Measurements from ENCODE around the gene C1QTNF8.

Gene C1QTNF8

GRCh38 chr16:1094601-1095449 lies 1.2 kb downstream of the C1QTNF8 start:
- no peaks in the 10 kb centered on the region for H3K36me3 ChIP-seq (ENCODE audit: control insufficient read depth in 2 of 2, insufficient read depth in 1 of 2, low read length in 2 of 2)
- POLR2A ChIA-PET: no interaction called here
- no peak overlapping the region for H3K27ac ChIP-seq (ENCODE audit: extremely low read depth, low read depth, low read length)
- TF ChIP-seq ZNF394 (tag by site-specific recombination; IDR thresholded peaks at IDR 0.05; ENCODE audit: borderline replicate concordance): 0 out of 2 replicates have a peak, but pooled peaks have one; percentile 46
- TF ChIP-seq, protein P1, sequence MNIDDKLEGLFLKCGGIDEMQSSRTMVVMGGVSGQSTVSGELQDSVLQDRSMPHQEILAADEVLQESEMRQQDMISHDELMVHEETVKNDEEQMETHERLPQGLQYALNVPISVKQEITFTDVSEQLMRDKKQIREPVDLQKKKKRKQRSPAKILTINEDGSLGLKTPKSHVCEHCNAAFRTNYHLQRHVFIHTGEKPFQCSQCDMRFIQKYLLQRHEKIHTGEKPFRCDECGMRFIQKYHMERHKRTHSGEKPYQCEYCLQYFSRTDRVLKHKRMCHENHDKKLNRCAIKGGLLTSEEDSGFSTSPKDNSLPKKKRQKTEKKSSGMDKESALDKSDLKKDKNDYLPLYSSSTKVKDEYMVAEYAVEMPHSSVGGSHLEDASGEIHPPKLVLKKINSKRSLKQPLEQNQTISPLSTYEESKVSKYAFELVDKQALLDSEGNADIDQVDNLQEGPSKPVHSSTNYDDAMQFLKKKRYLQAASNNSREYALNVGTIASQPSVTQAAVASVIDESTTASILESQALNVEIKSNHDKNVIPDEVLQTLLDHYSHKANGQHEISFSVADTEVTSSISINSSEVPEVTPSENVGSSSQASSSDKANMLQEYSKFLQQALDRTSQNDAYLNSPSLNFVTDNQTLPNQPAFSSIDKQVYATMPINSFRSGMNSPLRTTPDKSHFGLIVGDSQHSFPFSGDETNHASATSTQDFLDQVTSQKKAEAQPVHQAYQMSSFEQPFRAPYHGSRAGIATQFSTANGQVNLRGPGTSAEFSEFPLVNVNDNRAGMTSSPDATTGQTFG (tag by site-specific recombination; IDR thresholded peaks at IDR 0.05; ENCODE audit: borderline replicate concordance): no peak
- 0 out of 2 replicates have a peak, but pooled peaks have one; percentile 47 for TF ChIP-seq ZIC2 (tag by site-specific recombination; IDR thresholded peaks at IDR 0.05)
- TF ChIP-seq KLF1 (tag by site-specific recombination; IDR thresholded peaks at IDR 0.05): peak; percentile 93
- peak; percentile 18 for TF ChIP-seq SP2 (tag by site-specific recombination; IDR thresholded peaks at IDR 0.05)
- no peak for TF ChIP-seq YY1 (tag by site-specific recombination; IDR thresholded peaks at IDR 0.05)
- TF ChIP-seq GLIS1 (tag by site-specific recombination; IDR thresholded peaks at IDR 0.05): peak; percentile 57; the same call in 1 of the 2 replicates
- peak; percentile 22; the same call in 1 of the 2 replicates for TF ChIP-seq HIC1 (tag by site-specific recombination; IDR thresholded peaks at IDR 0.05)
- no peak for TF ChIP-seq TCF7L2 (IDR thresholded peaks at IDR 0.05; ENCODE audit: borderline replicate concordance, low read depth, low read length)
- TF ChIP-seq, protein P2, sequence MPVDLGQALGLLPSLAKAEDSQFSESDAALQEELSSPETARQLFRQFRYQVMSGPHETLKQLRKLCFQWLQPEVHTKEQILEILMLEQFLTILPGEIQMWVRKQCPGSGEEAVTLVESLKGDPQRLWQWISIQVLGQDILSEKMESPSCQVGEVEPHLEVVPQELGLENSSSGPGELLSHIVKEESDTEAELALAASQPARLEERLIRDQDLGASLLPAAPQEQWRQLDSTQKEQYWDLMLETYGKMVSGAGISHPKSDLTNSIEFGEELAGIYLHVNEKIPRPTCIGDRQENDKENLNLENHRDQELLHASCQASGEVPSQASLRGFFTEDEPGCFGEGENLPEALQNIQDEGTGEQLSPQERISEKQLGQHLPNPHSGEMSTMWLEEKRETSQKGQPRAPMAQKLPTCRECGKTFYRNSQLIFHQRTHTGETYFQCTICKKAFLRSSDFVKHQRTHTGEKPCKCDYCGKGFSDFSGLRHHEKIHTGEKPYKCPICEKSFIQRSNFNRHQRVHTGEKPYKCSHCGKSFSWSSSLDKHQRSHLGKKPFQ (tag by site-specific recombination; IDR thresholded peaks at IDR 0.05): no peak
- no peak for TF ChIP-seq ZNF302 (tag by site-specific recombination; IDR thresholded peaks at IDR 0.05; ENCODE audit: low read depth)
- no peak for TF ChIP-seq ZSCAN30 (tag by site-specific recombination; IDR thresholded peaks at IDR 0.05)
- TF ChIP-seq ZNF24 (tag by site-specific recombination; IDR thresholded peaks at IDR 0.05): no peak
- TF ChIP-seq, protein P3, sequence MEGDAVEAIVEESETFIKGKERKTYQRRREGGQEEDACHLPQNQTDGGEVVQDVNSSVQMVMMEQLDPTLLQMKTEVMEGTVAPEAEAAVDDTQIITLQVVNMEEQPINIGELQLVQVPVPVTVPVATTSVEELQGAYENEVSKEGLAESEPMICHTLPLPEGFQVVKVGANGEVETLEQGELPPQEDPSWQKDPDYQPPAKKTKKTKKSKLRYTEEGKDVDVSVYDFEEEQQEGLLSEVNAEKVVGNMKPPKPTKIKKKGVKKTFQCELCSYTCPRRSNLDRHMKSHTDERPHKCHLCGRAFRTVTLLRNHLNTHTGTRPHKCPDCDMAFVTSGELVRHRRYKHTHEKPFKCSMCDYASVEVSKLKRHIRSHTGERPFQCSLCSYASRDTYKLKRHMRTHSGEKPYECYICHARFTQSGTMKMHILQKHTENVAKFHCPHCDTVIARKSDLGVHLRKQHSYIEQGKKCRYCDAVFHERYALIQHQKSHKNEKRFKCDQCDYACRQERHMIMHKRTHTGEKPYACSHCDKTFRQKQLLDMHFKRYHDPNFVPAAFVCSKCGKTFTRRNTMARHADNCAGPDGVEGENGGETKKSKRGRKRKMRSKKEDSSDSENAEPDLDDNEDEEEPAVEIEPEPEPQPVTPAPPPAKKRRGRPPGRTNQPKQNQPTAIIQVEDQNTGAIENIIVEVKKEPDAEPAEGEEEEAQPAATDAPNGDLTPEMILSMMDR (tag by site-specific recombination; IDR thresholded peaks at IDR 0.05): no peak
- TF ChIP-seq SCRT2 (tag by site-specific recombination; IDR thresholded peaks at IDR 0.05): peak; percentile 64
- no peak for TF ChIP-seq ZNF155 (tag by site-specific recombination; IDR thresholded peaks at IDR 0.05)
- TF ChIP-seq ZNF707 (tag by site-specific recombination; IDR thresholded peaks at IDR 0.05): no peak
- 0 out of 2 replicates have a peak, but pooled peaks have one; percentile 1 for TF ChIP-seq ZBTB10 (tag by site-specific recombination; IDR thresholded peaks at IDR 0.05)
- TF ChIP-seq SP3 (tag by site-specific recombination; IDR thresholded peaks at IDR 0.05): peak; percentile 20; the same call in 1 of the 2 replicates
- TF ChIP-seq GLIS2 (tag by site-specific recombination; IDR thresholded peaks at IDR 0.05): 0 out of 2 replicates have a peak, but pooled peaks have one; percentile 37
- TF ChIP-seq KLF16 (tag by site-specific recombination; IDR thresholded peaks at IDR 0.05): no peak
- no peak for TF ChIP-seq ZNF426 (tag by site-specific recombination; IDR thresholded peaks at IDR 0.05)
- 0 out of 2 replicates have a peak, but pooled peaks have one; percentile 42 for TF ChIP-seq SCRT1 (tag by site-specific recombination; IDR thresholded peaks at IDR 0.05; ENCODE audit: borderline replicate concordance)
- CTCF ChIA-PET: no interaction called here
- no peaks in the 10 kb centered on the region for H3K9me3 ChIP-seq (ENCODE audit: control insufficient read depth, insufficient read depth, low read depth, low read length)
- no peak overlapping the region for H3K4me3 ChIP-seq (ENCODE audit: low read depth, low read length)
- H3K4me1 ChIP-seq (ENCODE audit: control insufficient read depth, insufficient read depth, low read length): no peaks in the 10 kb centered on the region
